HL-60/S4 treated with retinoic acid at 250 ng/mL for 4 days and 3 days (cell line): ENCODE results near the gene DDX31.

ENCODE experiments used
- in situ Hi-C: fragments of 300-500 bp; cut with MboI; formaldehyde crosslinking; loops from 2 replicates; pipeline ENCODE4 v1.7.0; 2022; ENCODE audit warnings: low sequenced_read_pairs

The DDX31 gene

GRCh38 chr9:132674485-132674884 is 4.7 kb upstream of the DDX31 start:
- in situ Hi-C loops = no loop called here

DNA sequence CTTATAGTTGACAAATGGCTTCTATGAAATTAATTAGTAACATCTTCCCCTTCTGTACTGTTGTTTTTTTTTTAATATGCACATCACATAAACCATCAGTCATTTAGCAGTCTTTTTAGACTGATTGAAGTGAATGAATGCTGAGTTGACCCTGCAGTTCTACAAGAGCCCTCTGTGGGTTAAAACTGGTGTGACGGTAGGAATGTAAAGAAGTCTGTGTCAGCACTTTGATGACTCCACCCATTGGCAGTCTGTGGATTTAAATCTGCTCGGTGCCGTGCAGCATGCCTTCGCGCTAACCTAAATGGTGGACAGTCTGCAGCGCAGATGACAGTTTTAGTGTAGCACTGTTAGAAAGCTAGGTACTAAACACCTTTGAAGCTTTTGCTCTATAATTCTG is 3.6 kb upstream of the DDX31 start:
- in situ Hi-C loops = no loop called here

GRCh38 chr9:132672413-132672690 is 2.6 kb upstream of the DDX31 start:
- in situ Hi-C loops = no loop called here

GRCh38 chr9:132671620-132672412 is 2.0 kb upstream of the DDX31 start:
- in situ Hi-C loops = no loop called here

- in situ Hi-C loops = no loop called here
Measured at GRCh38 chr9:132670457-132671391, 941 bp upstream of the DDX31 start, which contains the start of gene GTF3C4. TSS of gene GTF3C4 (plus strand) at chr9:132670464. CDS start at chr9:132670599, 135 bp downstream.

DNA sequence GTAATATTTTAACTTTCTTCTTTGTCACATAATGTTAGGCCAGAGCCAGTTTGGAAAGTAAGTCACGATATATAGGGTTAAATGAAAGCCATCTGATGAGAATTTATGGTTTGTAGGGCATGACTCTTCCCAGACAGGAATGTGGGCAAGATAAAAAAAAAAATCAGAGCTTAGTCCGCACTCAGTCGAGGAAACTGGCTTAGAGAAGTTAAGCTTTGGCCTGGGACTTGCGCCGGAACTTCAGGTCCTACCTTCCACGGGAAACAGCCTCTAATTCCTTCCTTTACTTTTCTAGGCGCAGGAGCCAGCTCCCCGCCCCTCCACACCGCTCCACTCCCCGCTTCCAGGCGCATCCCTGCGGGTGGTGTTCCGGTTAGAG is 475 bp downstream of the DDX31 start:
- in situ Hi-C loops = no loop called here

DNA sequence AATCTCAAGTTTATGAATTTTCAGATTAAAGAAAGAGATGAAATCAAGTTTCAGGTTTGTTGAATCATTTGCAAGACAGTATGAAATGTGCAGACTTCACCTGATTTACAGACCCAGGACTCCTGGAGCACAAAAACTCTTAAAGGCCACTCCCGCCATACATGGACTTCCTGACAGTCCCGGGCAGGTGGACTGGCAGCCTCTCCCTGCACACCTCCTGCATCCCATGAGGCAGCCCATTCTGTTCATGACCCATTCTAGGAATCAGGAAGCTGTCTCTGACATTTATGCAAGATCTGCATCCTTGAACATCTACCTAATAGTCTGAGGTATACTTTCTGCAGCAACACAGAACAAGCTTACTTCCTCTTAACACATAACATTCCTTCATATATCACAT is 5.9 kb downstream of the DDX31 start:
- in situ Hi-C loops = no loop called here

DNA sequence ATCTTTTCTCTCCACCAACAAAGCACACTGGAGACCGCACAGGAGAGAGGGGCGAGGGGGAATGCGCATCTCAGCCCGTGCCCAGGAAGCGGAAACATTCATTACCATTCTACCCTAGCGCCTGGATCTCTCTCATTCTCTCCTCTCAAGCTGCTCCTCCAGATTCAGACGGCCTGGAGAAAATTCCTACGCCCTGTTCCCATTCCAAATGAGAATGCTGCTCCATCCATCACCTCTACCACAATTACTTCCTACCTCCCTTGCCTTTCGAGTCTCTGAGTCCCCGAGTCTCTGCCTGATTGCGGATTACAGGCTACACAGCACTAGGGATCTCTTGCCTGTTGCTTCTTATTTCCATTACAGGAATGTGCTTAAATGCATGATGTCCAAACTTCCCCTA is 6.7 kb downstream of the DDX31 start:
- in situ Hi-C loops = no loop called here

- in situ Hi-C loops = no loop called here
Measured at GRCh38 chr9:132662152-132662945, 7.4 kb downstream of the DDX31 start.

DNA sequence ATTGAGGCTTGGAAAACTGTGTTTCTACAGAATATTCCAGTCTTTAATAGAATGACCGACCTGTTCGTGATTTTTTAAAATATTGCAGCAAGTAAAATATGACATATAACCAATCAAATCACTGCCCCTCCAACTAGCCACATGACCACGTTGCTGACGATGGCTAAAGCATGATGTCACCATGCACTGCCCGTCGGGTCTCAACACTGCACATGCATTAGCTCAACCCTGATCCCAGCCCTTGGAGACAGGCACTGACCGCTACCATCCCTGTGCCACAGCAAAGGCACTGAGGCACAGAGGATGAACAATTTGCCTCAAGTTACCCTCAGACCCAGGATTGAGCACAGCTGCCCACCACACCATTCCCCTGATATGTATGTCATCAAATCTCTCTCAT is 13.5 kb downstream of the DDX31 start:
- in situ Hi-C loops = no loop called here

- in situ Hi-C loops = no loop called here
Measured at GRCh38 chr9:132651259-132651658, 18.5 kb downstream of the DDX31 start.

- in situ Hi-C loops = no loop called here
Measured at GRCh38 chr9:132648685-132649084, 21.1 kb downstream of the DDX31 start.

- in situ Hi-C loops = no loop called here
Measured at GRCh38 chr9:132648283-132648682, 21.5 kb downstream of the DDX31 start.

DNA sequence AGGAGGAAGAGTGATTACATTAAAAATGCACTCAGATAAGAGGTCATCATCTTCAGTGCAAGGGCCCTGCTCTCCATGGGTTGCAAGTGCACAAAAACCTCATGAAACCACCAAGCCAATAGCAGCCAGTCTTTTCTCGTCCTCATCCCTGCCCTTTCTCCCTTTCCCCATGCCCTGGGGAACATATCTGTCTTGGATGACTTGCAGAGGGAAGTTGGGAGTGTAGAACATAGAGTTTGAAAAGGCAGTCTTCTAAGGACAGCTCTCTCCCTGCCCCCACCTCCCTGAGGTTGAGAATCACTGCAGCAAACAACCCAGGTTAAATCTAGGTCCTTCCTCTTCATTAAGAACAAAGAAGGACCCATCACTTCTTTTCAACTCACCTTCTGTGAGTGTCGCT is 22.0 kb downstream of the DDX31 start:
- in situ Hi-C loops = no loop called here

DNA sequence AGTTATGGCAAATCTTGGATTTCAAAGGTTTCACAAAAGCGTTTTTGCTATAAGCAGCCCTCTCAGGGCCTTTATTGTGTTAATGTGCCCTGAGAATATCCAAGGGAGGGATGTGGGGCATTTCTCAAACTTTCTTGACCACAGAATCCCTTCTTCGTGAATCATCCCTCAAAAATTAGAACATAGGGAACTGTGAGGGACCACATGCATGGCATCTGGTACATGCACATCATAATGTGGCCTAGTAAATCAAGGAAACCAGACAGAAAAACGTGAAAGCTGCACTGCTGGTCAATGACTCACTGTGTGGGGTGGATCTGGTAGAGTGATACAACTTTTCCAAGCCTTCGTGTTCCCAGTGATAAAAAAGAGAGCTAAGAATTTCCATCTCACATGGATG is 22.4 kb downstream of the DDX31 start:
- in situ Hi-C loops = no loop called here

DNA sequence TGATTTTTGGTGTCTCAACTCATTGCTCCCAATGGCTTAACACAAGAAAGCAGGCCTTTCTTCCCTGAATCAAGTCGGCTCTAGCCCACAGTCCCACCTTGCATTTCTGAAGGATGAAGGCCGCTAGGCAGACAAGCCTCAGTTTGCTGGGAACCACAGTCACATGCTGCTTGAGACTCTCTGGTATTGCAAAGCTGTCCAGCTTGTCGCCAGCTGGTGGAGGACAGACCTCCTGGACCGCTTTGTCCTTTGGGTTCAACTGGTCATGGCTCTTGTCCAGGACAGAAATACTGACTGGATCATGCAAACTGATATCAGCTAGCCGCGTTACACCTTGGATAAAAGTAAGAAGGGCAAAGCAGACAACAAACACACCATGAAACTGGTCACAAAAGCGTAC is 23.1 kb downstream of the DDX31 start:
- in situ Hi-C loops = no loop called here

- in situ Hi-C loops = no loop called here
Measured at GRCh38 chr9:132645711-132646110, 24.1 kb downstream of the DDX31 start.

- in situ Hi-C loops = no loop called here
Measured at GRCh38 chr9:132645306-132645705, 24.5 kb downstream of the DDX31 start.

- in situ Hi-C loops = no loop called here
Measured at GRCh38 chr9:132644251-132644650, 25.5 kb downstream of the DDX31 start.

GRCh38 chr9:132641216-132641615 is 28.6 kb downstream of the DDX31 start:
- in situ Hi-C loops = no loop called here

DNA sequence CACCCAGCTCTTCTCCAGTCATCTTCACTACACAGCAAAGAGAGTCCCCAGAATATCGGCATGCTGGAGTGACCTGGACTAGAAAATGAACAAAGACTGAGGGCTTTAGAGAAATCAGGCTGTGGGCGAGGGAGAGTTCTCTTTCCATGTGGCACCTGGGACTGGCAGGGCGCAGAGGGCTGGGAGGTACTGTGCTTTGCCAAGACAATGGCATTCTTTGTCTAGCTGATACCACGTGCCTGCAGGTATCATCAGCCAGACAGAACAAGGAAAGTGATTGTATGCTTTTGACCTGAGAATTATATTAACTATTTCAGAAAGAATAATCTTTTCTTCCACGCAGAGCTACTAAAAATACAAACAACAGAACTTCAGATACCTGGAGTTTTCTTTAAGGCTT is 30.5 kb downstream of the DDX31 start:
- in situ Hi-C loops = no loop called here
